Measurements from ENCODE around the gene POR.

GRCh38 chr7:75887669-75888369 is 27.1 kb upstream of the POR start:
- TF ChIP-seq EZH2phosphoT487 (IDR thresholded peaks at IDR 0.05; ENCODE audit: borderline replicate concordance, low read depth) = no peak
- TF ChIP-seq ZBTB33 (IDR thresholded peaks at IDR 0.05; ENCODE audit: borderline replicate concordance, low read depth) = no peak
- no peak for TF ChIP-seq CTCF (IDR thresholded peaks at IDR 0.05)
